Activated CD4-positive, alpha-beta T cell treated with anti-CD3 and anti-CD28 coated beads, Interleukin-10, Interleukin-2, amounts not matched to agents 100 ng/mL and 50 ng/mL, durations not matched to agents 16 hours and 8 hours (primary cell): Measurements from ENCODE around the gene GBGT1.
A peak's percentile ranks its signal among the peaks of the same experiment; 100 is the strongest.
"Not testable (repeated sequence)": the region's sequence is repeated elsewhere in the genome, so short reads cannot be mapped to it uniquely, and the experiment has no call there.

ENCODE experiments used
- DNase-seq: peaks from one replicate; pipeline ENCODE4 v3.0.0-alpha.2; 2020

The GBGT1 gene

GRCh38 chr9:133163504-133164172 lies at the start of gene GBGT1:
Gene GBGT1, minus strand, starts transcription at chr9:133163914. Its CDS starts 1,502 bp downstream, at chr9:133162412.
- DNase-seq: peak; percentile 30

GRCh38 chr9:133210609-133211008 lies 46.9 kb upstream of the GBGT1 start:
- no peak for DNase-seq

GRCh38 chr9:133210202-133210532 lies 46.5 kb upstream of the GBGT1 start:
- no peak for DNase-seq

- not testable (repeated sequence) for DNase-seq
Measured at GRCh38 chr9:133209327-133210201, 45.9 kb upstream of the GBGT1 start.

- not testable (repeated sequence) for DNase-seq
Measured at GRCh38 chr9:133208880-133209300, 45.2 kb upstream of the GBGT1 start, which contains the start of gene OBP2B. Gene OBP2B, minus strand, starts transcription at chr9:133209250. Its CDS starts 51 bp downstream, at chr9:133209199.

- not testable (repeated sequence) for DNase-seq
Measured at GRCh38 chr9:133208171-133208879, 44.6 kb upstream of the GBGT1 start.

- no peak for DNase-seq
Measured at GRCh38 chr9:133207540-133208170, 43.9 kb upstream of the GBGT1 start.

GRCh38 chr9:133207021-133207531 lies 43.4 kb upstream of the GBGT1 start:
- DNase-seq: no peak

GRCh38 chr9:133205996-133206931 lies 42.5 kb upstream of the GBGT1 start:
- DNase-seq: no peak

GRCh38 chr9:133205481-133205887 lies 41.8 kb upstream of the GBGT1 start:
- not testable (repeated sequence) for DNase-seq

- no peak for DNase-seq
Measured at GRCh38 chr9:133204993-133205336, 41.3 kb upstream of the GBGT1 start.

- no peak for DNase-seq
Measured at GRCh38 chr9:133204335-133204992, 40.8 kb upstream of the GBGT1 start.

- DNase-seq: no peak
Measured at GRCh38 chr9:133203506-133204075, 39.9 kb upstream of the GBGT1 start.

GRCh38 chr9:133202688-133203453 lies 39.2 kb upstream of the GBGT1 start:
- DNase-seq: no peak

- no peak for DNase-seq
Measured at GRCh38 chr9:133202145-133202513, 38.4 kb upstream of the GBGT1 start.

GRCh38 chr9:133201424-133202144 lies 37.9 kb upstream of the GBGT1 start:
- no peak for DNase-seq

- DNase-seq: no peak
Measured at GRCh38 chr9:133200631-133201030, 36.9 kb upstream of the GBGT1 start.

- peak; percentile 46 for DNase-seq
Measured at GRCh38 chr9:133199648-133200321, 36.1 kb upstream of the GBGT1 start.

- no peak for DNase-seq
Measured at GRCh38 chr9:133195029-133195428, 31.3 kb upstream of the GBGT1 start.
